ENCODE measurements around the gene SIN3A. TPM values are rescaled to one million over a fixed set of nuclear protein-coding genes. Genes with fewer than 3 reads are reported as not detected.

SIN3A gene
- total and polyA plus RNA-seq, 9 of the 15 experiments (the other 6 are each of a cell fraction or from before 2014, with no cell fraction given): 11.1 to 70.3 (median 25.3) TPM

- no peak for TF ChIP-seq MCM5 (IDR thresholded peaks at IDR 0.05; ENCODE audit: low read depth)
- TF ChIP-seq ZNF212 (CRISPR knock-in tag; IDR thresholded peaks at IDR 0.05): no peak
- TF ChIP-seq SETDB1 (IDR thresholded peaks at IDR 0.05; ENCODE audit: low read length): no peak
- no peak for TF ChIP-seq SNAPC5 (CRISPR knock-in tag; IDR thresholded peaks at IDR 0.05)
- no peak for TF ChIP-seq ZNF57 (CRISPR knock-in tag; IDR thresholded peaks at IDR 0.05)
- peak in 1 of 2 experiments; percentile 37; a peak in 1 of 4 replicates for TF ChIP-seq HDAC1 (IDR thresholded peaks at IDR 0.05)
- no peak for TF ChIP-seq E2F1 (CRISPR knock-in tag; IDR thresholded peaks at IDR 0.05)
- TF ChIP-seq PTTG1 (tag; IDR thresholded peaks at IDR 0.05; ENCODE audit: low read depth): no peak
- TF ChIP-seq NFE2 (IDR thresholded peaks at IDR 0.05; ENCODE audit: low read depth): no peak
- no peak for TF ChIP-seq ZKSCAN8 (CRISPR knock-in tag; IDR thresholded peaks at IDR 0.05)
- TF ChIP-seq PHF20 (IDR thresholded peaks at IDR 0.05; ENCODE audit: partially characterized antibody): peak; percentile 34
- no peak for TF ChIP-seq MLX (CRISPR knock-in tag; conservative IDR thresholded peaks at IDR 0.05)
- no peak for TF ChIP-seq BRD4 (IDR thresholded peaks at IDR 0.05)
- TF ChIP-seq ZKSCAN1 (IDR thresholded peaks at IDR 0.05; ENCODE audit: low read depth, low read length): no peak
- TF ChIP-seq CGGBP1 (CRISPR knock-in tag; IDR thresholded peaks at IDR 0.05): no peak
- no peak for TF ChIP-seq USF2 (CRISPR knock-in tag; IDR thresholded peaks at IDR 0.05)
- no peak for TF ChIP-seq NCOA4 (IDR thresholded peaks at IDR 0.05; ENCODE audit: partially characterized antibody)
- TF ChIP-seq STAT5B (CRISPR knock-in tag; IDR thresholded peaks at IDR 0.05): no peak
- TF ChIP-seq MAFF (IDR thresholded peaks at IDR 0.05; ENCODE audit: low read length): no peak
- TF ChIP-seq U2AF2 (optimal IDR thresholded peaks at IDR 0.05; ENCODE audit: low read depth, low read length): no peak
- TF ChIP-seq CBX3 (IDR thresholded peaks at IDR 0.05; ENCODE audit: borderline replicate concordance in 1 of 2, low read length in 2 of 2): no peak
- no peak for TF ChIP-seq ZFP36 (IDR thresholded peaks at IDR 0.05; ENCODE audit: low read depth, low read length, partially characterized antibody)
- TF ChIP-seq ZNF511 (CRISPR knock-in tag; IDR thresholded peaks at IDR 0.05): no peak
- no peak for TF ChIP-seq SMAD1 (IDR thresholded peaks at IDR 0.05; ENCODE audit: low read depth, low read length, partially characterized antibody)
Measured at GRCh38 chr15:75347222-75348033, 104.1 kb downstream of the SIN3A start (continued).

Data from K562 (cell line).